ENCODE results near the gene GIT1.
A peak's percentile ranks its signal among the peaks of the same experiment; 100 is the strongest.

GIT1 gene

DNA sequence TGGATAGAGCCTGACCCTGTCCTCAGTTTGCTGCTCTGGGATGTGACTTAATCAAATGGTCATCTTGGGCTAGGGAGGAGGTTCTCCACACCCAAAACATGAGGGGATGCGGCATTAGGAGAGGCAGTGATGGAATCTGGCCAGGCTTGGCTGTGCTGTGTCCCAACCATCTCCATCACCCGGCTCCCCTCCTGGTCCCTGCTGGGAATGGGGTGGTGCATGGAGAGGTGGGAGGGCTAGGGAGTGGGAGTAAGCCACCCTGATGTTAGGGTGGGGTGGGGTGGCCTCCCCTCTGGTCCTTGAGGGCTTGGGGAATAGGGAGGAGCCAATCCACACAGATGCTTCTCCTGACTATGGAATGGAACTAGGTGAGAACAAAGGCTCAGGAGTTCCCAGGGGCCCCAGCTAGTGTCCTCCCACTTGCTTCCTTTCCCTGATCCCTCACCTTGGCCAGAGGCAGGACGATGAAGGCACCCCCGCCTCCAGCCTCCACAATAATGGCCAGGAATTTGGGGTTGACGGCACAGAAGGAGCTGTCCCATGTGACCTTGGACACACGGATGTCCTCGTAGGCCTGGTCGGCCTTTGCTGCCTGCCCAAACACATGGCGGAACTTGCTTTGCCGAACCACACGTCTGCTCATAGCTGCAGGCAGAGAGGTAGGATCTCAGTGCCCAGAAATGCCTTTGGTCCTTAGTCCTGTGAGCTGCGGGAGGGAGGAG, 31.5 kb upstream of the GIT1 start:
- Histone ChIP-seq H3K4me2 (no peak overlapping the region), H3K9ac (no peak overlapping the region), H3K27ac (no peak overlapping the region), H3K79me2 (ENCODE audit: insufficient read depth, low read depth) (no peaks in the 10 kb centered on the region), H3K36me3 (ENCODE audit: insufficient read depth) (no peaks in the 10 kb centered on the region), H4K20me1 (ENCODE audit: insufficient read depth) (no peaks in the 10 kb centered on the region), H3K4me1 (ENCODE audit: low read depth, poor library complexity, severe bottlenecking) (peaks cover 23% of the 10 kb centered on the region), H3K4me3 (IDR thresholded peaks at IDR 0.05; ENCODE audit: insufficient read depth, low read depth, low read length) (no peak overlapping the region), H2AFZ (ENCODE audit: low read depth) (no peak overlapping the region), H3K27me3 (ENCODE audit: insufficient read depth, low read depth) (peaks cover 8% of the 10 kb centered on the region; the same call in 1 of the 2 replicates)
- no peak for TF ChIP-seq CTCF (conservative IDR thresholded peaks at IDR 0.05; ENCODE audit: low read depth, low read length)

- no peak overlapping the region for H2AFZ ChIP-seq (ENCODE audit: low read depth)
- peaks cover 23% of the 10 kb centered on the region for H3K4me1 ChIP-seq (ENCODE audit: low read depth, poor library complexity, severe bottlenecking)
- no peak overlapping the region for H3K4me2 ChIP-seq
- H3K36me3 ChIP-seq (ENCODE audit: insufficient read depth) = no peaks in the 10 kb centered on the region
- H3K4me3 ChIP-seq (IDR thresholded peaks at IDR 0.05; ENCODE audit: insufficient read depth, low read depth, low read length) = no peak overlapping the region
- no peak overlapping the region for H3K9ac ChIP-seq
- H3K27ac ChIP-seq = no peak overlapping the region
- no peaks in the 10 kb centered on the region for H3K79me2 ChIP-seq (ENCODE audit: insufficient read depth, low read depth)
- H4K20me1 ChIP-seq (ENCODE audit: insufficient read depth) = no peaks in the 10 kb centered on the region
- peaks cover 8% of the 10 kb centered on the region; the same call in 1 of the 2 replicates for H3K27me3 ChIP-seq (ENCODE audit: insufficient read depth, low read depth)
- no peak for TF ChIP-seq CTCF (conservative IDR thresholded peaks at IDR 0.05; ENCODE audit: low read depth, low read length)
These were observed 30.8 kb upstream of the GIT1 start for GRCh38 chr17:29620271-29620670.

DNA sequence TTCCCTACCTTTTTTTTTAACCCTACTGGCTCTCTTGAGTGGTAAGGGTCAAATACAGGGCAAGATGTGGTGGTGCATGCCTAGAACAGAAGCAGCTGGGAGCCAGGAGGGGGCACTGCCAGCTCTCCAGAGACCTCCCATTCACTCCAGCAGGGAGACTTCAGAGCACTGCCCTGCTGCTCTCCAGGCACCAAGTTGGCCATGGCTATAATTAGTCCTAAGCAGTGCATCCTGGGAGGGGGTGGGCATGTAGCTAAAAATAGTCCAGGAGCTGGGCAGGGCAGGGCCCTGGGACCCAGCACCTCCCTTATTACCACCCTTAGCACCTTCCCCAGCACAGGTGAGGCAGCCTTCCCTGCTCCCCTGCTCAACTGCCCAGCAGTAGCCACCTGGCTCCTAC, 29.8 kb upstream of the GIT1 start:
- peaks cover 32% of the 10 kb centered on the region for H3K4me1 ChIP-seq (ENCODE audit: low read depth, poor library complexity, severe bottlenecking)
- H2AFZ ChIP-seq (ENCODE audit: low read depth) = no peak overlapping the region
- no peaks in the 10 kb centered on the region for H3K36me3 ChIP-seq (ENCODE audit: insufficient read depth)

DNA sequence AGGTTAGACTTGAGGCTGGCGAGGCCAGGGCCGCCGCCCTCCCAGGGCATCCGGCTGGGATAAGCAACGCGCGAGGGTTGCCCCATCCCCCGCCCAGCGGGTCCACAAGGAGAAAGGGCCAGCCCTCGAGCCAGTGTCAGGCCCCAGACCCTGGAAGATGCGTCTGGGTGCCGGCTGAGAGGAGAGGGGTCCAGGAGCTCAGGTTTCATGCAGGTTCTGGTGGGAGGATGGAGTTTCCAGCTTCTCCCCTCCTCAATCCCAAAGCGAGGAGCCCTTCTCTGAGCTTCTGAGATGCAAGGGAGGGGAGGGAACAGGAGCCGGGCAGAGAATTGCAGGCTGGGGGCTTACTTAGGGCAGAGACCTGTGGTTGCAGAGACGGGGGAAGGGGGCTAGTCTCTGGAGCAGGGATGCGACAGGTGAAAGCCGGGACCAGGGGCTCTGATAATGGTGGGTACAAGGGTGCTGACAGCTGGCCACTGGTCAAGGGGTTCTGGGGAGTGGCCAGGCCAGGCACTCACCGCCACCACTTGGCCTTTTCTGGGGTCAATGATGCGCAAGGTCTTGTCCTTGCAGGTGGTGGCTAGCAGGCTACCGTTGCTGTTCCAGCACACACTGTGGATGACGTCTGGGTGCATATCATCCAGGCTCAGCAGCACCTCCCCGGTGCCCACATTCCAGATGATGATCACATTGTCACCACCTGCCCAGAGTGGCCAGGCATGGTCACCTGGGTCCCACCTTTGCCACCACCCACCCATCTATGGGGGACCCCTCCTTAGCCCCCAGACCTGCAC, 29.0 kb upstream of the GIT1 start:
- H3K4me2 ChIP-seq = peak overlapping the region; percentile 79; the same call in 1 of the 2 replicates
- no peak overlapping the region for H3K27ac ChIP-seq
- no peaks in the 10 kb centered on the region for H3K79me2 ChIP-seq (ENCODE audit: insufficient read depth, low read depth)
- H3K36me3 ChIP-seq (ENCODE audit: insufficient read depth) = no peaks in the 10 kb centered on the region
- no peak overlapping the region; the same call in 1 of the 2 replicates for H3K9ac ChIP-seq
- peaks cover 13% of the 10 kb centered on the region; the same call in 1 of the 2 replicates for H3K27me3 ChIP-seq (ENCODE audit: insufficient read depth, low read depth)
- peak overlapping the region; percentile 75; the same call in 1 of the 2 replicates for H2AFZ ChIP-seq (ENCODE audit: low read depth)
- no peak overlapping the region for H3K4me3 ChIP-seq (IDR thresholded peaks at IDR 0.05; ENCODE audit: insufficient read depth, low read depth, low read length)
- TF ChIP-seq CTCF (conservative IDR thresholded peaks at IDR 0.05; ENCODE audit: low read depth, low read length) = no peak; the same call in 1 of the 2 replicates
- no peaks in the 10 kb centered on the region for H4K20me1 ChIP-seq (ENCODE audit: insufficient read depth)
- H3K4me1 ChIP-seq (ENCODE audit: low read depth, poor library complexity, severe bottlenecking) = peaks cover 40% of the 10 kb centered on the region

More for the DNA sequence above, 29.8 kb upstream of the GIT1 start:
- no peak overlapping the region for H3K4me2 ChIP-seq
- 0 out of 2 replicates have a peak, but pooled peaks have one; percentile 23 for TF ChIP-seq CTCF (conservative IDR thresholded peaks at IDR 0.05; ENCODE audit: low read depth, low read length)
- H3K79me2 ChIP-seq (ENCODE audit: insufficient read depth, low read depth) = no peaks in the 10 kb centered on the region
- H3K27ac ChIP-seq = no peak overlapping the region
- no peak overlapping the region for H3K4me3 ChIP-seq (IDR thresholded peaks at IDR 0.05; ENCODE audit: insufficient read depth, low read depth, low read length)
- peaks cover 13% of the 10 kb centered on the region; the same call in 1 of the 2 replicates for H3K27me3 ChIP-seq (ENCODE audit: insufficient read depth, low read depth)
- H3K9ac ChIP-seq = no peak overlapping the region
- H4K20me1 ChIP-seq (ENCODE audit: insufficient read depth) = no peaks in the 10 kb centered on the region

Measured in KMS-11 (cell line).